ENCODE measurements around the gene TACR1.

DNA sequence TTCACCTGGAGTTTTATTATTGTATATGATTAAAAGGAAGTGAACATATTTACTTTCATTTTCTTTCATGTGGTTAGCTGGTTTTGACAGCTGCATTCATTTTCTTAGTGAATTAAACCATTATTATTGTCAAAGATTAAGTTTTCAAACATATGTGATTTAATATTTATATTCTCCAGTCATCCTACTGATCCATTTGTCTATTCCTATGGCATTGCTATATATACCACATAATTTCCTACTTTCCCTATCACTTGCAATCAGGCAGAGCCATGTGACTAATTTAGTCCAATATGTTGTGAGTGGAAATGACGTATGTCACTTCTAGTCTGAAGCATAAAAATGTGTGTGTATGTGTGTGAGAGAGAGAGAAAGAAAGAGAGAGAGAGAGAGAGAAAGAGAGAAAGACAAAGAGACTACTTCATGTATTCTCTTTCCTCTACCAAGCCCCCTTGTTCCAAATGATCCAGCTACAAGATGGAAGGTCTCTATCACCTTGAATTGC lies 12.0 kb upstream of the TACR1 start:
- TF ChIP-seq, protein P1, sequence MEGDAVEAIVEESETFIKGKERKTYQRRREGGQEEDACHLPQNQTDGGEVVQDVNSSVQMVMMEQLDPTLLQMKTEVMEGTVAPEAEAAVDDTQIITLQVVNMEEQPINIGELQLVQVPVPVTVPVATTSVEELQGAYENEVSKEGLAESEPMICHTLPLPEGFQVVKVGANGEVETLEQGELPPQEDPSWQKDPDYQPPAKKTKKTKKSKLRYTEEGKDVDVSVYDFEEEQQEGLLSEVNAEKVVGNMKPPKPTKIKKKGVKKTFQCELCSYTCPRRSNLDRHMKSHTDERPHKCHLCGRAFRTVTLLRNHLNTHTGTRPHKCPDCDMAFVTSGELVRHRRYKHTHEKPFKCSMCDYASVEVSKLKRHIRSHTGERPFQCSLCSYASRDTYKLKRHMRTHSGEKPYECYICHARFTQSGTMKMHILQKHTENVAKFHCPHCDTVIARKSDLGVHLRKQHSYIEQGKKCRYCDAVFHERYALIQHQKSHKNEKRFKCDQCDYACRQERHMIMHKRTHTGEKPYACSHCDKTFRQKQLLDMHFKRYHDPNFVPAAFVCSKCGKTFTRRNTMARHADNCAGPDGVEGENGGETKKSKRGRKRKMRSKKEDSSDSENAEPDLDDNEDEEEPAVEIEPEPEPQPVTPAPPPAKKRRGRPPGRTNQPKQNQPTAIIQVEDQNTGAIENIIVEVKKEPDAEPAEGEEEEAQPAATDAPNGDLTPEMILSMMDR (IDR thresholded peaks at IDR 0.05), result no peak
- no peak for TF ChIP-seq POLR2A (IDR thresholded peaks at IDR 0.05)

Data from esophagus squamous epithelium (tissue), 4 donors.